Measurements from ENCODE around the gene PLEKHN1. TPM values are rescaled to one million over a fixed set of nuclear protein-coding genes. Genes with fewer than 3 reads are reported as not detected.

The PLEKHN1 gene
- total and polyA plus RNA-seq, 2 experiments from 2014 or later = 1.7 to 2.1 TPM

DNA sequence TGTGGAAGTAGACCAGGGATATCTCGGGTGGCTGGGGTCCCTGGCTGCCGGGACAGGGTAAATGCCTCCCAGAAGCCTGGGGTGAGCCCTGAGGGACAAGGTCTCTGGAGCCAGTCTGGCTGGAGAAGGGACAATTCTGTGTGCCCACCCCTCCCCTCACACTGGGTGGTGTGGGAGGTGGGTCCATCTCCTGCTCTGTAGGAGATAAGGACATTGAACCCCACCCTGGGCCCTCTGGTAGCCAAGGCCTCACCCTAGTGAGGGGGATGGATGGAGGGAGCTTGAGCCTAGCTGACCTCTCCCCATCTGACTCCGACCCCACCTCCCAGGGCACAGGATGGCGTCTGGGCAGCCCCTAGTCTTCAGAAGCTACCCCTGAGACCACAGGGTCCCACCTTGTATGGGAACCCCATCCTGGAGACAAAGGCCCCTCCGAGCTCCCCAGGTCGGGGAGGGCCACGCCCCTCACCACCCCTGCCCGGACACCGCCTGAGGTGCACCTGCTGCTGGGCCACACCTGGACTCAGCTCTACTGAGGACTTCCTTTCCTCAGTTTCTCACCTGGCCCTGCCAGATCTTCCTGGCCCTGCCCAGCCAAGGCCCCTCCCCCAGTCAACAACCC is 58.0 kb downstream of the PLEKHN1 start:
- Histone ChIP-seq H3K27me3 (replicated peaks; ENCODE audit: insufficient read depth) (no peaks in the 10 kb centered on the region), H3F3A (ENCODE audit: insufficient read depth) (no peaks in the 10 kb centered on the region), H4K20me1 (ENCODE audit: insufficient read depth) (no peaks in the 10 kb centered on the region), H3K4me3 (no peak overlapping the region), H3K79me2 (ENCODE audit: insufficient read depth) (no peaks in the 10 kb centered on the region), H2AFZ (no peak overlapping the region), H3K4me2 (ENCODE audit: unreplicated experiment) (no peak overlapping the region), H3K27ac (no peak overlapping the region), H3K36me3 (ENCODE audit: low read depth) (no peaks in the 10 kb centered on the region), H3K9ac (no peak overlapping the region), H3K9me2 (ENCODE audit: insufficient read depth) (no peaks in the 10 kb centered on the region), H3K4me1 (ENCODE audit: insufficient read depth) (0 out of 2 replicates have a peak, but pooled peaks cover 6% of the 10 kb centered on the region), H3K9me3 (ENCODE audit: low read depth) (no peaks in the 10 kb centered on the region)
- TF ChIP-seq EZH2phosphoT487 (IDR thresholded peaks at IDR 0.05; ENCODE audit: insufficient read depth, low read depth) (no peak), EZH2 (IDR thresholded peaks at IDR 0.05; ENCODE audit: insufficient read depth, poor library complexity, severe bottlenecking) (no peak)
- WGBS, 2 experiments (ENCODE audit: low coverage in 1 of 2, low lambda C conversion rate in 2 of 2, missing lambda C conversion rate in 2 of 2) = 81 to 88% methylated on average over 7 to 9 of the region's 9 CpGs
- DNase-seq = no peak
- in situ Hi-C loops (cut with MboI) = no loop called here

DNA sequence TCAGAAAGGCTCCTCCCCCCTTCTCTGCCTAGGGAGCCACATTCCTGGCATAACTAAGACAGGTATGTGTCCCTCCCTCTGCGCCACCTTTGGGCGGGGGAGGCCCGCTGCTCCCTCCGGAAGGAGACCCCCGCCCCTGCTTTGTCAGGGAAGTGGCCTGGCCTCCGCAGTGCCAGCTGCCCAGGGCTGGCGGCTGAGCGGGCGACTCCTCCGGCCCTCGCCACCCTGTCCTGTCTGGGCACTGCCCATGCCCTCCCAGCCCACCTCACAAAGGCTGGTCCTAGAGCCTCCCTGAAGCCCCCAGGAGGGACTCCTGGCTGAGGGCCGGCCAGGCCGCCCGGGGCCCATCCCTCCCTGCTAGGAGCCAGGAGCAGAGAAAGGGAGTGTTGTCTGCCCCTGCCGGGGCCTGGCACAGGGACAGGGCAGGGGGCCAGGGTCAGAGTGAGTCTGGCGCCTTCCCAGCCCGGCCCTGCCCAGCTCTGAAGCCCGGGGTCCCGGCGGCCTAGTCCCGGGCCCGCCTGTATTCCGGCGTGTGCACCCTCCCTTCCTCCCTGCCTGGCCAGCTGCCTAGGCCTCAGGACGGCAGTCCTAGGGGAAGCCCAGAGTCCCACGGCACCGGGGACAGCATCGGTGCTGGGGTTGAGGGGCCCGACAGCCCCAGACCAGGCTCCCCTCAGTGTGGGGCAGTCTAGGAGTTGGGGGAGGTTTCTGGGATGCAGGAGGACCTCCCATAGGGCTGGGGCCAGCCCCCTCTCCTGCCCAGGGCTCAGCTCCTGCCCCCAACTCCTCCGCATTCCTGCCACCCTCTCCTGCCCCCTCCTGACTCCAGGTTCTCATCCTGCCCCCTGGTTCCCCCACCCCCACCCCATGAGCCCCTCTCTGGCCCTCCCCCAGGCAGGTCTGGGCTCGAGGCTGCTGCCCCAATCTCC is 58.8 kb downstream of the PLEKHN1 start:
- 0 out of 2 replicates have a peak, but pooled peaks cover 6% of the 10 kb centered on the region for H3K4me1 ChIP-seq (ENCODE audit: insufficient read depth)
- no peak overlapping the region for H3K4me2 ChIP-seq (ENCODE audit: unreplicated experiment)
- in situ Hi-C loops (cut with MboI) = no loop called here
- no peak overlapping the region for H3K4me3 ChIP-seq
- WGBS, 2 experiments (ENCODE audit: low coverage in 1 of 2, low lambda C conversion rate in 2 of 2, missing lambda C conversion rate in 2 of 2) = 64 to 67% methylated on average over 21 to 31 of the region's 31 CpGs
- H3K9ac ChIP-seq = no peak overlapping the region
- no peak overlapping the region for H2AFZ ChIP-seq
- no peak for DNase-seq
- H4K20me1 ChIP-seq (ENCODE audit: insufficient read depth) = no peaks in the 10 kb centered on the region
- H3K79me2 ChIP-seq (ENCODE audit: insufficient read depth) = no peaks in the 10 kb centered on the region
- no peaks in the 10 kb centered on the region for H3K36me3 ChIP-seq (ENCODE audit: low read depth)
- H3K27ac ChIP-seq = no peak overlapping the region
- H3K9me3 ChIP-seq (ENCODE audit: low read depth) = no peaks in the 10 kb centered on the region
- H3K27me3 ChIP-seq (replicated peaks; ENCODE audit: insufficient read depth) = no peaks in the 10 kb centered on the region
- no peaks in the 10 kb centered on the region for H3F3A ChIP-seq (ENCODE audit: insufficient read depth)
- TF ChIP-seq EZH2 (IDR thresholded peaks at IDR 0.05; ENCODE audit: insufficient read depth, poor library complexity, severe bottlenecking) = no peak
- TF ChIP-seq EZH2phosphoT487 (IDR thresholded peaks at IDR 0.05; ENCODE audit: insufficient read depth, low read depth) = no peak
- no peaks in the 10 kb centered on the region for H3K9me2 ChIP-seq (ENCODE audit: insufficient read depth)

Small RNAs within 50 kb of the gene (small RNA-seq; reads per million reads assigned to genes)
- gene AL645608.3 (ENCODE audit: low read depth, low replicate concordance) = not detected

Other genes with a start within 250 kb of the PLEKHN1 start
- 40.9 and 68.3 TPM in 2 replicates for gene SAMD11, start 42.6 kb upstream of the PLEKHN1 start, total RNA-seq (2014; rRNA removed; shearing (Covaris generic))
- gene SAMD11, start 42.6 kb upstream of the PLEKHN1 start, polyA plus RNA-seq (2016; fragmentation: Nextera tagmentation; extraction: Ambion mirVana) = 8.0 and 8.2 TPM in 2 replicates
- 66.4 and 67.3 TPM in 2 replicates for gene NOC2L, start 7.2 kb upstream of the PLEKHN1 start, total RNA-seq (2014; rRNA removed; shearing (Covaris generic))
- 64.0 and 65.0 TPM in 2 replicates for gene NOC2L, start 7.2 kb upstream of the PLEKHN1 start, polyA plus RNA-seq (2016; fragmentation: Nextera tagmentation; extraction: Ambion mirVana)
- gene KLHL17, start 5.9 kb upstream of the PLEKHN1 start, total RNA-seq (2014; rRNA removed; shearing (Covaris generic)) = 19.2 and 23.3 TPM in 2 replicates
- gene KLHL17, start 5.9 kb upstream of the PLEKHN1 start, polyA plus RNA-seq (2016; fragmentation: Nextera tagmentation; extraction: Ambion mirVana) = 4.7 and 5.5 TPM in 2 replicates
- not detected in 2 replicates for gene PERM1, start 15.6 kb downstream of the PLEKHN1 start, total RNA-seq (2014; rRNA removed; shearing (Covaris generic))
- 0.45 and 0.61 TPM in 2 replicates for gene PERM1, start 15.6 kb downstream of the PLEKHN1 start, polyA plus RNA-seq (2016; fragmentation: Nextera tagmentation; extraction: Ambion mirVana)
- 3.1 and 7.6 TPM in 2 replicates for gene HES4, start 33.6 kb downstream of the PLEKHN1 start, total RNA-seq (2014; rRNA removed; shearing (Covaris generic))
- 3.7 and 4.1 TPM in 2 replicates for gene HES4, start 33.6 kb downstream of the PLEKHN1 start, polyA plus RNA-seq (2016; fragmentation: Nextera tagmentation; extraction: Ambion mirVana)
- 41.2 and 49.1 TPM in 2 replicates for gene ISG15, start 47.0 kb downstream of the PLEKHN1 start, total RNA-seq (2014; rRNA removed; shearing (Covaris generic))
- gene ISG15, start 47.0 kb downstream of the PLEKHN1 start, polyA plus RNA-seq (2016; fragmentation: Nextera tagmentation; extraction: Ambion mirVana) = 77.0 and 85.7 TPM in 2 replicates
- 43.2 and 55.1 TPM in 2 replicates for gene AGRN, start 53.6 kb downstream of the PLEKHN1 start, total RNA-seq (2014; rRNA removed; shearing (Covaris generic))
- gene AGRN, start 53.6 kb downstream of the PLEKHN1 start, polyA plus RNA-seq (2016; fragmentation: Nextera tagmentation; extraction: Ambion mirVana) = 1.4 and 1.8 TPM in 2 replicates
- gene RNF223, start 107.8 kb downstream of the PLEKHN1 start, total RNA-seq (2014; rRNA removed; shearing (Covaris generic)) = not detected in 2 replicates
- gene RNF223, start 107.8 kb downstream of the PLEKHN1 start, polyA plus RNA-seq (2016; fragmentation: Nextera tagmentation; extraction: Ambion mirVana) = not detected in 2 replicates
- 5.2 and 13.1 TPM in 2 replicates for gene C1orf159, start 149.6 kb downstream of the PLEKHN1 start, total RNA-seq (2014; rRNA removed; shearing (Covaris generic))
- gene C1orf159, start 149.6 kb downstream of the PLEKHN1 start, polyA plus RNA-seq (2016; fragmentation: Nextera tagmentation; extraction: Ambion mirVana) = 11.0 and 11.4 TPM in 2 replicates
- not detected in 2 replicates for gene TTLL10, start 207.4 kb downstream of the PLEKHN1 start, total RNA-seq (2014; rRNA removed; shearing (Covaris generic))
- gene TTLL10, start 207.4 kb downstream of the PLEKHN1 start, polyA plus RNA-seq (2016; fragmentation: Nextera tagmentation; extraction: Ambion mirVana) = not detected in 2 replicates
- not detected in 2 replicates for gene TNFRSF18, start 240.1 kb downstream of the PLEKHN1 start, total RNA-seq (2014; rRNA removed; shearing (Covaris generic))
- gene TNFRSF18, start 240.1 kb downstream of the PLEKHN1 start, polyA plus RNA-seq (2016; fragmentation: Nextera tagmentation; extraction: Ambion mirVana) = 0.18 TPM in 1 of 2 replicates, not detected in the other
- not detected in 2 replicates for gene TNFRSF4, start 247.7 kb downstream of the PLEKHN1 start, total RNA-seq (2014; rRNA removed; shearing (Covaris generic))
- not detected in 2 replicates for gene TNFRSF4, start 247.7 kb downstream of the PLEKHN1 start, polyA plus RNA-seq (2016; fragmentation: Nextera tagmentation; extraction: Ambion mirVana)